CD14-positive monocyte (primary cell): ENCODE measurements around the gene DLG1. TPM values are rescaled to one million over a fixed set of nuclear protein-coding genes. Genes with fewer than 3 reads are reported as not detected.

Experiments used
- DNase-seq, 3 donors: peaks; one replicate each; pipeline ENCODE4 v3.0.0-alpha.2; 2011 to 2022
- H2AFZ ChIP-seq: 2 replicates; pipeline ENCODE4 v1.6.0; 2012; ENCODE audit warnings: mild to moderate bottlenecking, low read depth, low read length, inconsistent platforms; ENCODE audit not compliant: insufficient read depth, poor library complexity, severe bottlenecking
- H3K27ac ChIP-seq, 2 donors: 1 replicate in 1 of 2; 2 replicates in 1 of 2; pipeline ENCODE4 v1.5.1; 2012 to 2013; ENCODE audit warnings: low read length in 2 of 2, control low read depth in 1 of 2, inconsistent platforms in 1 of 2, low read depth in 1 of 2, mild to moderate bottlenecking in 1 of 2
- H3K27me3 ChIP-seq, 2 donors: one replicate each; pipeline versions ENCODE4 v1.6.0 to v1.6.1; 2011 to 2013; ENCODE audit warnings: low read length in 2 of 2; ENCODE audit not compliant: control insufficient read depth in 2 of 2, insufficient read depth in 2 of 2
- H3K36me3 ChIP-seq, 2 donors: replicated peaks in 1 of 2; 1 replicate in 1 of 2; 2 replicates in 1 of 2; pipeline versions ENCODE4 v1.5.1 to v1.6.1; 2012 to 2013; ENCODE audit warnings: low read length in 2 of 2, control low read depth in 1 of 2, inconsistent platforms in 1 of 2, mild to moderate bottlenecking in 1 of 2; ENCODE audit not compliant: insufficient read depth in 2 of 2, control insufficient read depth in 1 of 2
- H3K4me1 ChIP-seq, 2 donors: 1 replicate in 1 of 2; 2 replicates in 1 of 2; pipeline versions ENCODE4 v1.5.1 to v1.6.1; 2012 to 2013; ENCODE audit warnings: low read length in 2 of 2, control low read depth in 1 of 2, inconsistent platforms in 1 of 2, mild to moderate bottlenecking in 1 of 2, moderate library complexity in 1 of 2; ENCODE audit not compliant: insufficient read depth in 2 of 2, control insufficient read depth in 1 of 2
- H3K4me2 ChIP-seq: replicated peaks from 2 replicates; pipeline ENCODE3; 2012; ENCODE audit warnings: low read length, moderate library complexity, mild to moderate bottlenecking; ENCODE audit not compliant: poor library complexity, severe bottlenecking; ENCODE audit errors: extremely low read depth
- H3K4me3 ChIP-seq, 3 experiments: fragments of 200-600 bp in 1 of 3; sonication (generic) in 1 of 3; replicated peaks in 1 of 3; 1 replicate in 2 of 3; 2 replicates in 1 of 3; pipeline ENCODE4 v1.5.1; 2011 to 2013; ENCODE audit warnings: low read length in 3 of 3, mild to moderate bottlenecking in 3 of 3, control low read depth in 2 of 3, low read depth in 2 of 3, inconsistent platforms in 1 of 3, moderate library complexity in 1 of 3
- H3K79me2 ChIP-seq: 2 replicates; pipeline ENCODE4 v1.6.0; 2012; ENCODE audit warnings: mild to moderate bottlenecking, control low read depth, inconsistent platforms, low read length, moderate library complexity; ENCODE audit not compliant: insufficient read depth
- H3K9ac ChIP-seq: 2 replicates; pipeline ENCODE4 v1.6.0; 2017; ENCODE audit warnings: low read length, mild to moderate bottlenecking; ENCODE audit not compliant: insufficient read depth, poor library complexity, severe bottlenecking
- H3K9me3 ChIP-seq, 2 donors: replicated peaks in 1 of 2; 1 replicate in 1 of 2; 2 replicates in 1 of 2; pipeline versions ENCODE4 v1.5.1 to v1.6.1; 2012 to 2013; ENCODE audit warnings: low read length in 2 of 2, control low read depth in 1 of 2; ENCODE audit not compliant: control insufficient read depth in 1 of 2, insufficient read depth in 1 of 2
- H4K20me1 ChIP-seq: 2 replicates; pipeline ENCODE4 v1.6.0; 2012; ENCODE audit warnings: mild to moderate bottlenecking, low read length, control low read depth, moderate library complexity; ENCODE audit not compliant: insufficient read depth
- H3K27ac Mint-ChIP-seq, 7 donors: one replicate each; pipeline ENCODE4 v1.8.0; 2020; ENCODE audit warnings: mild to moderate bottlenecking in 7 of 7, mixed read lengths in 7 of 7, moderate library complexity in 6 of 7, inconsistent platforms in 2 of 7
- H3K27me3 Mint-ChIP-seq, 3 donors: one replicate each; pipeline ENCODE4 v1.8.0; 2021 to 2022; ENCODE audit warnings: low read depth in 3 of 3, mild to moderate bottlenecking in 3 of 3, mixed read lengths in 3 of 3, moderate library complexity in 3 of 3, inconsistent platforms in 1 of 3
- H3K36me3 Mint-ChIP-seq, 2 donors: one replicate each; pipeline ENCODE4 v1.8.0; 2020; ENCODE audit warnings: mixed read lengths in 2 of 2, inconsistent platforms in 1 of 2, mild to moderate bottlenecking in 1 of 2
- H3K4me1 Mint-ChIP-seq: one replicate; pipeline ENCODE4 v1.8.0; 2020; ENCODE audit warnings: mild to moderate bottlenecking, mixed read lengths
- H3K4me3 Mint-ChIP-seq, 2 donors: one replicate each; pipeline ENCODE4 v1.8.0; 2020; ENCODE audit warnings: mild to moderate bottlenecking in 2 of 2, mixed read lengths in 2 of 2, moderate library complexity in 1 of 2
- H3K9me3 Mint-ChIP-seq, 7 donors: one replicate each; pipeline ENCODE4 v1.8.0; 2020 to 2022; ENCODE audit warnings: mixed read lengths in 7 of 7, mild to moderate bottlenecking in 6 of 7, moderate library complexity in 6 of 7, inconsistent platforms in 2 of 7
- CTCF ChIP-seq: fragments of 200-600 bp; IDR thresholded peaks from one replicate; pipeline ENCODE4 v1.8.0; 2022; ENCODE audit warnings: antibody characterized with exemption, mild to moderate bottlenecking
- WGBS: methylation state at CpG from one replicate; pipeline ENCODE4 v1.1.5; 2013; ENCODE audit warnings: missing lambda C conversion rate; ENCODE audit not compliant: insufficient coverage; 5-methylcytosine and 5-hydroxymethylcytosine counted together
- intact Hi-C, 2 donors: fragments of 100-400 bp; cut with micrococcal nuclease; formaldehyde crosslinking; loops; one replicate each; pipeline versions ENCODE4 v1.15.0 to v1.15.1; 2023
- polyA plus RNA-seq, 3 donors: library from polyadenylated mRNA; depleted of rRNA in 1 of 3; unstranded in 2 of 3; stranded (reverse) in 1 of 3; fragments of 300-500 nt in 2 of 3; fragments of >200 nt in 1 of 3; fragmentation: Illumina TruSeq in 2 of 3; gene quantifications; 1 replicate in 2 of 3; 2 replicates in 1 of 3; pipeline ENCODE4 v1.2.3, GENCODE V29; 2012 to 2021

Gene DLG1
- polyA plus RNA-seq, 3 donors, result 6.5 to 21.9 (median 10.2) TPM

GRCh38 chr3:197340521-197340871 is 42.1 kb upstream of the DLG1 start:
- Histone ChIP-seq H2AFZ (no peak overlapping the region), H3K9me3 (no peaks in the 10 kb centered on the region), H3K36me3 (no peaks in the 10 kb centered on the region), H3K79me2 (no peaks in the 10 kb centered on the region), H3K4me3 (no peak overlapping the region), H3K27ac (no peak overlapping the region), H3K4me2 (no peak overlapping the region), H3K27me3 (no peaks in the 10 kb centered on the region), H4K20me1 (no peaks in the 10 kb centered on the region), H3K4me1 (no peaks in the 10 kb centered on the region), H3K9ac (no peak overlapping the region)
- Mint-ChIP-seq H3K4me1 (no peaks in the 10 kb centered on the region), H3K27ac (no peak overlapping the region), H3K36me3 (no peaks in the 10 kb centered on the region), H3K4me3 (no peak overlapping the region), H3K9me3 (peaks cover 0 to 4% (median 0%) of the 10 kb centered on the region in 7 donors), H3K27me3 (no peaks in the 10 kb centered on the region)
- intact Hi-C loops, result no loop called here
- DNase-seq, result no peak
- TF ChIP-seq CTCF, result no peak

GRCh38 chr3:197339841-197340520 is 41.6 kb upstream of the DLG1 start:
- H2AFZ ChIP-seq, result no peak overlapping the region
- Mint-ChIP-seq H3K4me3 (no peak overlapping the region), H3K27me3 (no peaks in the 10 kb centered on the region), H3K27ac (no peak overlapping the region), H3K36me3 (no peaks in the 10 kb centered on the region), H3K4me1 (no peaks in the 10 kb centered on the region), H3K9me3 (peaks cover 0 to 4% (median 0%) of the 10 kb centered on the region in 7 donors)
- H3K36me3 ChIP-seq, result no peaks in the 10 kb centered on the region
- no peak overlapping the region for H3K4me2 ChIP-seq
- TF ChIP-seq CTCF, result no peak
- no peak overlapping the region for H3K27ac ChIP-seq
- H3K27me3 ChIP-seq, result no peaks in the 10 kb centered on the region
- 81% methylated on average over 4 of the region's 12 CpGs for WGBS
- H4K20me1 ChIP-seq, result no peaks in the 10 kb centered on the region
- intact Hi-C loops, result no loop called here
- no peaks in the 10 kb centered on the region for H3K9me3 ChIP-seq
- H3K79me2 ChIP-seq, result no peaks in the 10 kb centered on the region
- no peak overlapping the region for H3K9ac ChIP-seq
- no peak overlapping the region for H3K4me3 ChIP-seq
- no peaks in the 10 kb centered on the region for H3K4me1 ChIP-seq
- DNase-seq, result no peak
